ENCODE results near the gene DCXR.
A peak's percentile ranks its signal among the peaks of the same experiment; 100 is the strongest.

DNA sequence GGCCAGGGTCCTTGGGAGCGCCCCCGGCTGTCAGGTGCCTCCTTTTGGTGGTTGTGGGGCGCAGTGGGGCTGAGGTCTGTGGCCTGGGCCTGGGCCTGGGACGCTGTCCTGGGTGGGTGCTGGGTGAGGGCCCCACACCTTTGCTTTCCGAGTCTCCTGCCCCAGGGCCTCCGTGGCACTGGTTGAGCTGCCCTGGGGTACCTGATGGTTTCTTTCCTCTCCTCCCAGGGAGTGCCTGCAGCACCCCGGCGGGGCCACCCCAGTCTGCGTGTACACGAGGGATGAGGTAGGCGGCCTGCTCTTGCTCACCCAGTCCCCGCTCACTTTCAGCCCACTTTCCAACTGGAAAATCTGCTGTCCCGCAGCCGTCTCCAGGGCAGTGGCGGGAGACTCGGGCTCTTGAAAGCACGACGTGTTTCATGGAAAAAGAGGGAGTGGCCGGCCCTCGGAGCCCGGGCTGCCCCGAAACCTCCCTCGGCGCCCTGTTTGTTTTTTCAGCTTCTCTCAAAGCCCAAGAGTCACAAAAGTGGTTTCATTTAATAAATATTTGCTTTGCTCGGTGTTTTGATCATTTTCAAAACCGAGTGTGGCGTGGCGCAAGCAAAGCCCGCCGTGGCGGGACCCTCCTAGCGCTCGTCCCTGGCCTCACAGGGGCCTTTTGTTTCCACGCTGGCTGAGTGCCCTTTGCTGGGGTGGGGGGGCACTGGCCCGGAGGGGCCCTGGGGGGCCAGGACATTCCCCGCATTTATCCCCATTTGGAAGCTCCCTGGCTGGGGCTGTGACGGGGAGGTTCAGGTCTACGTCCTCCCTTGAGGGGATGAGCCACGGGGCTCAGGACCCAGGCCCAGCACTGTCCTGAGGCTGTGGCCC lies 42.7 kb downstream of the DCXR start:
- TF ChIP-seq ZFAT (CRISPR knock-in tag; conservative IDR thresholded peaks at IDR 0.05) (no peak), NFIB (CRISPR knock-in tag; IDR thresholded peaks at IDR 0.05; ENCODE audit: borderline replicate concordance) (no peak), CHD2 (IDR thresholded peaks at IDR 0.05; ENCODE audit: low read depth, low read length) (peak; percentile 39; the same call in 1 of the 2 replicates), YEATS2 (CRISPR knock-in tag; IDR thresholded peaks at IDR 0.05; ENCODE audit: borderline replicate concordance) (peak; percentile 21; the same call in 1 of the 2 replicates), HHEX (CRISPR knock-in tag; IDR thresholded peaks at IDR 0.05) (no peak), ZBTB1 (CRISPR knock-in tag; IDR thresholded peaks at IDR 0.05; ENCODE audit: borderline replicate concordance) (no peak), PATZ1 (CRISPR knock-in tag; IDR thresholded peaks at IDR 0.05) (peak; percentile 100), ARID4A (CRISPR knock-in tag; IDR thresholded peaks at IDR 0.05; ENCODE audit: borderline replicate concordance) (peak; percentile 17; the same call in 1 of the 2 replicates), EP300 (IDR thresholded peaks at IDR 0.05; ENCODE audit: low read depth in 2 of 2, low read length in 2 of 2) (peak; percentile 90 to 98), EP300 (CRISPR knock-in tag; IDR thresholded peaks at IDR 0.05; ENCODE audit: borderline replicate concordance) (peak; percentile 70; the same call in 1 of the 2 replicates), RAD21 (CRISPR knock-in tag; IDR thresholded peaks at IDR 0.05) (no peak; the same call in 1 of the 2 replicates)
- TF ChIP-seq, protein P1, sequence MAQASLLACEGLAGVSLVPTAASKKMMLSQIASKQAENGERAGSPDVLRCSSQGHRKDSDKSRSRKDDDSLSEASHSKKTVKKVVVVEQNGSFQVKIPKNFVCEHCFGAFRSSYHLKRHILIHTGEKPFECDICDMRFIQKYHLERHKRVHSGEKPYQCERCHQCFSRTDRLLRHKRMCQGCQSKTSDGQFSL (CRISPR knock-in tag; IDR thresholded peaks at IDR 0.05): peak; percentile 99
